NCI-H748 (cell line): ENCODE data around the gene ZBTB47.

Experiments used
- DNase-seq: peaks from one replicate; lab custom pipeline; 2025; ENCODE audit not compliant: unreplicated experiment; lab: John Stamatoyannopoulos, UW

ZBTB47 gene

DNA sequence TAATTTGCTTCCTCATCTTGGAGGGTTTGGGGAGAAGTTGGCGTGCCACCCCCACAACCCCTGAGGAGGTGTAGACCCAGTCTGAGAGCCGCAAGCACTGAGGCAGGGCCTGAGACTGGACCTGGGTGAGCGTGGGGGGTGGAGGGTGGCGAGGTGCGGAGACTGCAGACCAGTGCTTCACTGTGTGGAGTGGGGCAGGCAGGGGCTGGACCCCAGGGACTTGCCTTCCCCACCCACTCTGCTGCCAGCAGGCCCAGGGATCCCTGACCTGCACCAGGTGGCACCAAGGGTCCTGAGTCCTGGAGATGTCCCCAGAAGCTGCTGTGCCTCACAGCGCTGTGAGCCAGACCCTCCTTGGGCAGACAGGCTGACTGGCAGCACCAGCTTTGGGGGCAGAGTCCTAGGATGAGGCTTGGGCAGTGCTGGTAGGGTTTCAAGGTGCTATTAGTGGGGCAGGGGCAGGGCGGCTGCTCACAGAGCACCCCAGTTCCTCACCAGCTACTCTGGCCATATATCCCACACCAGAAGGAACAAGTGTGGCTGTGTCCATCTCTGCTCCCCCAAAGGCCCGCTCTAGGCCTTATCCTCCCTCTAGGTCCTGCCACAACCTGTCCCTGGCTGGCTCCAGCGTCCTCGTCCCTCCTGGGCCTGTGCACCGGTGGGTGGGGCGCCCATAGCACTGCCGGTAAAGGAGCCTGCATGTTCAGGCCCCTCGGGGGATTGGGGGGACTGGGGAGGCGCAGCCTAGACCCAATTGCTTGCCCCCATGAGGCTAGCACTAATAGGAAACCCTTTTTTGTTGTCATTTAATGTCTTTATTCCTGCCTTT lies 11.8 kb downstream of the ZBTB47 start:
- no peak for DNase-seq

DNA sequence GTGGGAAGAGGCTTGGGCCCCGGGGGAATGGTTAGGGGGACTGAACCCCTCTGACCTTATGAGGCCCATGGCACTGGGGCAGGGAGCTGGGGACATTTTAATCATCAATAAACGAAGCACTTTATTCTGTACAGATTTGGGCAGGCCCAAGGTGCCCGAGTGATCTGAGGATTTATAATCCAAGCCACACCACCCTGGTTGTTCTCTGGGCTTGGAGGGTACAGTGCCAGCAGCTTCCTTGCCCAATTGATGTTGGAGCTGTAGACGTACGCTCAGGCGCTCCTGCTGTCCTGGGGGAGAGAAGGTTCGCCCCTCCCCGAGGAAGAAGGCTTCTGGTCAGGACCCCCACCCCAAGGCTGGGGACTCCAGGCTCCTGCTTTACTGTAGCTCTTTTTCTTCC lies 12.5 kb downstream of the ZBTB47 start:
- DNase-seq, result no peak

DNA sequence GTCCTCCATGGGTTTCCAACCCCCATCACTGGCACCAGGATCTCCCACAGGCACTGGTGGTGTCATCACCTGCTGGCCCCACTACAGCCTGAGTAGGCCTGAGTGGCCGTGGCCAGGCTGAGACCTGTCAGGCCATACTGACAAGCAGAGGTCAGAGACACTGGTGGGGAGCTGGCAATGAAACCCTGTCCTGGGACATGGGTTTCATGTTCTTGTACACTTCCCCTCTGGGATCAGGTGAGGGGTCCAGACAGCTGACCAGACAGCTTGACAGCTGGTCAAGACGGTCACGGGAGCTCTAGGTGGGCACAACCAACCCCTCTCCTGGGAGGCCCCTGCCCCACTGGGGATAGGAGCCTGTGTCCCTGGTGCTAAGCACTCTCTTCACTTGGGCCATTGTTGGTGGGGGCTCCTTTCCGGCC lies 13.1 kb downstream of the ZBTB47 start:
- DNase-seq, result no peak

DNA sequence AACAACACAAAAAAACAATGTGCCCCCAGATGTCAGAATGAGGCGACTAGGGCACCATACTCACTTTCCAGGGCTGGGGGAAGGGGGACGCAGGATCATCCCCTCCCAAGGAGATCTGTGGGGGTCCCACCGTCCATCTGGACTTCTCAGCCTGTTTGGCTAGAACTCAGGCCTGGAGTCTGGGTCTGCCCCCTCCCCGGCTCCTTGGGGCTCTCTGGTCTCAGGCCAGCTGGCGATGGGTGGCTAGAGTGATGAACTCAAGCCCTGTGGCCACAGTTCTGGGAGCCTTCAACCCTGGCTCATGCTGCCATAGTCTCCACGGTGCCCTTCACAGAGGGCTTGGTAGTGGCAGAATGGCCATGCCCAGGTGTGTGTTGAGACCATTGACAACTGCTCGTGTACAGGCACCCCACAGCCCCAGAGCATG lies 13.6 kb downstream of the ZBTB47 start:
- no peak for DNase-seq

DNA sequence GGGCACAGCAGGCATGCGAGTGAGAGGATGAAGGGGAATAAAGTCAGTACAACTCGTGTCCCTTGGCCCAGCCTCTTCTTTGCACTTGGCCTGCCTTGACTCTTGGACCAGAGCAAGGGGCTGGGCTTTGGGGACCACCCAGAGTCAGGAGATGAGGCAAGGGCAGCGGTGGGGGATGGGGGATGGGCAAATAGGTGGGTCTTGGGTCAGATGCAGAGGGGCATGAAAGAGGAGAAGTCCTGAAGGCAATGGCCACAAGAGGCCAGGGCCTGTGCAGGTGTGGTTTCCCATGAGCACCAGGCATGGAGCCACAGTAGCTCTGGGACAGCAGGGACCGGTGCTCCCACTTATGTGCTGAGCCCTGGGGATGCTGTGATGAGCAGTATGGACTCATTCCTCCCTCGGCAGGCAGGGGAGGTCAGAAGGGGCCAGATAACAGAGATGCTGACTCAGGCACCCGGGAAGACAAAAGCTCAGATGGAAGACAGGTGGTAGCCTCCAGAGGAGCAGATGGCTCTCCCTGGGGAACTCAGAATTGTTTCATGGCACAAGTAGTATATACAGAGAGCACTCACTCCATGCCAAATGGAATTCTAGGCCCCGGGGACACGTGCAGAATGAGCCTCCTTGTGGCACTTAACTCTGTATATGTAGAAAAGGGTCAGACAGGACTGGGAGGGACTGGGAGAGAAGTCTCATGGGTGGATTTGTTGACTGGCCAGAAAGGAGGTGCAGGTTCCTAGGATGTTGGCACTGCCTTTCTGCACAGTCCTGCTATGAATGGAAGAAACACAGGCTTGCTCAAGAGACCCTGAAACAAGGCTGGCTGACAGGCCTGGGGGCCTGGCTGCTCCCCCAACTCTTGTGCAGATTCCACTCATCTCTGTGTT lies 14.3 kb downstream of the ZBTB47 start:
- DNase-seq, result peak; percentile 38

DNA sequence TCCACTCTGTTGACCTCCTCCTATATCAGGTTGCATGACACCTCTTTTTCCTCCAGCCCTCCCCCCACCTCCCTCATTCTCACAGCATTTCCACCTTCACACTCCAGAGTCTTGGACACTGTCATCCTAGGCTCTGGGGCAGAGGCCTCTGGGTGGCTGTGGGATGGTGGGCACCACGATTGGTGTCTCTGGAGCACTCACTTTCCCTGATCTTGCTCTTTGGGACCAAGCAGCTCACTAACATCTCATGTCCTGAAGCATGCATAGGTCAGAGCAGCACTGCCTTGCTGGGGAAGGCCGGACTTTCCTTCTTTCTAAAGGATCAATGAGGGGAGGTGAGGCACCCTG lies 14.9 kb downstream of the ZBTB47 start:
- DNase-seq, result no peak

DNA sequence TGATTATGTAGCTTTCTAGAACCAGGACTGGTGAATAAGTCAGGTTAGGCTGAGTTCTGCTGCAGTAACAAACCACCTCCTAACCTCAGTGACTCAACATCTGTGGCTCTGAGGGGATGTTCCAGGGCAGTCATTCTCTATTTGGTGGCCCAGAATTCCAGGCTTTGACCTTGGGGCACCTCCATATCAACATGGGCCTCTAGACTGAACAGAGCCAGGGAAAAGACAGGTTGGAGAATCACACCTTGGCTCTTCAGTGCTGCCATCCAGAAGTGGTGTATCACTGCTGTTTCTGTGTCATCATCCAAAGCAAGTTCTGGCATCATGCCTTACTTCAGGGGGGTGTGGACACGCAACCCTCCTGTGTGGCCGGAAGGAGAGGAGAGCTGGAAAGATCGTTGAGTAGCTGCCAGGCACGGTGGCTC lies 15.3 kb downstream of the ZBTB47 start:
- DNase-seq, result no peak

DNA sequence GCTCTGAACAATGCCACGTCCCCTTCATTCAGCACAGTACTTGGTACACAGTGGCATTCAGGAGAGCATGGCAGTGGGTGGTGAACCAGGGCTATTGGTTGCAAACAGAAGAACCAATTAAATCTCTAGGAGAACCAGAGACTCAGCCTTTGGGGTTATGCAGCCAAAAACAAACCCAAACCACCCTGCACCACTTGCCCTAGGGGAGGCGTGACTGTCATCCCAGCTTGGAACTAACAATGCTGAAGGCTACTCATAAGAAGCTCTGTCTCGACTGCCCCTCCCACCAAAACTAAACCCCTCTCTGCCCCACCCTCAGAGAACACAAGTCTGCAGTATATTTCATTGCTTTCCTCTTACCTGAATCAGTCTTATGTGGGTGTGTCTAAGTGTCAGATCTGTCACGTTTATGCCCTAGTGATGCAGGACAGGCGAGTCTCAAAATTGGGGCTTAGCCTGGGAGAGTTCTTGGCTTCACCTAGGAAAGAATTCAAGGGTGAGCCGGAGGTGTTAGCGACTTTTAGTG lies 16.6 kb downstream of the ZBTB47 start:
- DNase-seq, result no peak

DNA sequence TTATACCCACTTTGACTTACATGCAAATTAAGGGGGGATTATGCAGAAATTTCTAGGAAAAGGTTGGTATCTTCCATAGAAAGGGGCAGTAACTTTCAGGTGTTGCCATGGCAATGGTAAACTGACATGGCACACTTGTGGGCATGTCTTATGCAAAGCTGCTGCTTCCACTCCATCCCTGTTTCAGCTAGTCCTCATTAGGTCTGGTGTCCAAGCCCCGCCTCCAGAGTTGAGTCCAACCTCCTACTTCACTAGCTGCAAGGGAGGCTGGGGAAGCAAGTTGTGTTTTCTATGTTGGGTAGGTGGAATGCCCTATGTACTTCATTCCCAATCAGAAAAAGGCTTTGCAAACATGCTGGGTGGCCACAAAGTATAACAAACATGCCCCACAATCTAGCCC lies 17.2 kb downstream of the ZBTB47 start:
- no peak for DNase-seq

DNA sequence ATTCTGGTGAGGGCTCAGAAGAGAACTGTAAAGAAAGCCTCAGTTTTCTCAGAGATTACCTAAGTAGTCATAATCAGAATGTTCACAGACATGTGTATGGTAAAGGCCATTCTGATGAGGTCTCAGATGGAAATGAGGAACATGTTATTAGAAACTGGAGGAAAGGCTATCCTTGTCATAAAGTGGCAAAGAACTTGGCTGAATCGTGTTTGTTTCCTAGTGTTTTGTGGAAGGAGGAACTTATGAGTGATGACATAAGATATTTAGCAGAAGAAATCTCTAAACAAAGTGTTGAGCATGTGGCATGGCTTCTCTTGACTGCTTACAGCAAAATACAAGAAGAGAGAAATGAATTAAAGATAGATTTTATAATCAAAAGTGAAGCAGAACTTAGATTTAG lies 19.0 kb downstream of the ZBTB47 start:
- DNase-seq, result no peak

DNA sequence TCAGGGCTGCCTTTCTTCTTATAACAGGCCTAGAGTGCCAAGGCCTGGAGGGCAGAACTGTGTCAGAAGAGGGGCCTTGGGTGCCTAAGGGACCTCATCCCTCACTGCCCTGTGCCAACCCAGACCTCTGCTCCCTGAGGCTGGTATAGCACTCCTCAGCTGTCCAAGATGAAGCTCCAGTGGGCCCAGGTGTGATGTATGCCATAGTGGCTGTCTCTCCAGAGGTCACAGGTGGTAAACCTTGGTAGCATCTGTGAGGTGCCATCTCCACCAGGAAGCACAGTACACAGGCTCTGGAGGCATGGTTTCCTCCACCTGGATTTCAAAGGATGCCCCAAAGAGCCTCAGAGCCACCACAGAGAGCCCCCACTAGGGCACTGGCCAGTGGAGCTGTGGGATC lies 19.6 kb downstream of the ZBTB47 start:
- no peak for DNase-seq

DNA sequence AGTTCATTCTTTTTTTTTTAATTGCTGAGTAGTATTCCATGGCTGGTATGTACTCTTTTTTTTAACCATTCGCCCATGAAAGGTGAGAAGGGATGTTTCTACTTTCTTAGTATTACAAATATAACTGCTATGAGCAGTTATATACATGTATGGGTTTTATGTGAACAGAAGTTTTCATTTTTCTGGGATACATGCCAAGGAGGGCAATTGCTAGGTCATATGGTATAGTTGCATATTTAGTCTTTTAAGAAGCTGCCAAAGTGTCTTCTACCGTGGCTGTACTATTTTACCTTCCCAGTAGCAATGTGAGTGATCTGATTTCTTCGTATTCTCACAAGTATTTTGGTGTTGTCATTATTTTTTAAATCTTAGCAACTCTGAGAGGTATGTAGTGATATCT lies 20.6 kb downstream of the ZBTB47 start:
- DNase-seq, result no peak

DNA sequence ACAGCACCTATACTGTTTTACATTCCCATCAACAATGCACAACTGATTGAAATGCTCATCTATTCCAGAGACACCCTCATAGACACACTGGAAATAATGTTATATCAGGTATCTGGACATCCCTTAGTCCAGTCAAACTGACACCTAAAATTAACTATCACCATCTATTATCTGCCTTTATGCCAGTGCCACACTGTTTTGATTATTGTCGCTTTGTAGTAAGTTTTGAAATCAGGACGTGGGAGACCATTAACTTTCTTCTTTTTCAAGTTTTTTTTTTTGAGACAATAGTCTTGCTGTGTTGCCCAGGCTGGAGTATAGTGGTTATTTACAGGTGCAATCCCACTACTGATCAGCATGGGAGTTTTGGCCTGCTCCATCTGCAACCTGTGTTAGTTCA lies 22.4 kb downstream of the ZBTB47 start:
- DNase-seq, result no peak

DNA sequence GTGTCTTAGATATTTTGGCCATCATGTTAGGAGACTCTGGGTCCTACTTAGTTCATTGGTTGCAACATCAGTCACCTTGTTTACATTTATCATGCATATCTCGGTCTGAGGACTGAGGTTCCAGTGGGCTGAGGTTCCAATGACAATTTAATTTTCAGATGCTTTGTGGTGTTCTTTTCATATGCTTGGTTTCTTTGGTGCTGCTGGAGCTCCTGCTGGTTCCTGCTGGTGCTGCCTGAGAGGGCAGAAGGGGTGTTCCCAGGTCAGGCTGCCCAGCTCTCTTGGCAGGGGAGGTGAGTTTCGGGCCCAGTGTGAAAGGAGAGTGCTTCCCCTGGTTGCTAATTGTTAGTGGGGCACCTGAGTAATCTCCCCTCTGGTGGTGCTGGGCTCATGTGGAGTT lies 24.9 kb downstream of the ZBTB47 start:
- no peak for DNase-seq

DNA sequence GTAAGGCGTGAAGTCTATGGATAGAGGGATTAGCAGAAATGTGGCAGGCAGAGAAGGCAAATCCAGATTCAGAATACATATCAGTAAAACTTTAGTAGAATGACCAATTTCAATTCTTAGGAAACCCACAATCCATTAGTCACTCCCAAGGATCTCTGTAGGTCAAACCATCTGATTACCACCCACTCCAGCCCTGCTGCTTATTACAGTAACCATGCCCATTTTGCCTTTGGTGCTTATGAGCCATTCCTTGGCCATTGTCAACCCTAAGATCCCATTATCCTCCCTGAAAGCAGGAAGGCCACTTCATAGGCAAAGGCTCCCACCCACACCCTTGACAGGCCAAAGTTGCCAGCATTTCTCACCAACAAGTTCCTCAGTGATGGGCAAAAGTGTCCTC lies 26.8 kb downstream of the ZBTB47 start:
- DNase-seq, result no peak

DNA sequence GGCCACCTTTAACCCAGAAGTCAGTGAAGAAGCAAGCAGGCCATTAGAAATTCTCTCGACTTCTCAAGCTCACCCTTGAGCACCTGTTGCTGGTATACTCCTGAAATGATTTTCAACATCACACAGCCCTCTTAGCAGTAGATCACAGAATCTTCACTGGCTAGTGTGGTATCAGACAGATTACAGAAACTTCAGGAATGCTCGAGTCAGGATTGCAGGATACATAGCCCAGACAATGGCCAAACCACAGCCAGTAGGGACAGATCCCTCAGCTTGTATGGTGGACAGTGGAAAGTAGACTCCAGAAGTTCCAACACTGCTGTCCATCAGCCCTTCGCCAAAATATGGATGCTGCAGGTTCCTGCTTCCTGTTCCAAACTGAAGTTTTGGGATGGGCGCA lies 27.3 kb downstream of the ZBTB47 start:
- no peak for DNase-seq

DNA sequence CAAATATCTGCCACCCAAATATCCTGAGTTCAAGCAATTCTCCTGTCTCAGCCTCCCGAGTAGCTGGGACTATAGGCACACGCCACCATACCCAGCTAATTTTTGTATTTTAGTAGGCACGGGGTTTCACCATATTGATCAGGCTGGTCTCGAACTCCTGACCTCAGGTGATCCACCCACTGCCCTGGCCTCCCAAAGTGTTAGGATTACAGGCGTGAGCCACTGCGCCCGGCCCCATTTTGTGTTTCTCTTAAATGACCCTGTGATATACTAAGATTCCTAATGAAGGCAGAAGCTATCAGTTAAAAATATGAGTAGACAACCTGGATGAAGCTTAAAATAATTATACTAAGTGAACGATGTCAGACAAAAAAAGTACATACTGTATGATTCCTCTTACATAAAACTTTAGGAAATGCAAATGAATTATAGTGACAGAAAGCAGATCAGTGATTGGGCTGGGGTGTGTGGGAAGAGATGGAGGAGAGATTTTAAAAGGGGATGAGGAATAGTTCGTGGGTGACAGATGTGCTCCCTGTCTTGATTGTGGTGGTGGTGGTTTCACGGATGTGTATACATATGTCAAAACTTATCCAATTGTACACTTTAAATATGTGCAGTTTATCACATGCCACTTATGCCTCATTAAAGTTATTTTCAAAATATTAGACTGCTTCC lies 28.0 kb downstream of the ZBTB47 start:
- no peak for DNase-seq

DNA sequence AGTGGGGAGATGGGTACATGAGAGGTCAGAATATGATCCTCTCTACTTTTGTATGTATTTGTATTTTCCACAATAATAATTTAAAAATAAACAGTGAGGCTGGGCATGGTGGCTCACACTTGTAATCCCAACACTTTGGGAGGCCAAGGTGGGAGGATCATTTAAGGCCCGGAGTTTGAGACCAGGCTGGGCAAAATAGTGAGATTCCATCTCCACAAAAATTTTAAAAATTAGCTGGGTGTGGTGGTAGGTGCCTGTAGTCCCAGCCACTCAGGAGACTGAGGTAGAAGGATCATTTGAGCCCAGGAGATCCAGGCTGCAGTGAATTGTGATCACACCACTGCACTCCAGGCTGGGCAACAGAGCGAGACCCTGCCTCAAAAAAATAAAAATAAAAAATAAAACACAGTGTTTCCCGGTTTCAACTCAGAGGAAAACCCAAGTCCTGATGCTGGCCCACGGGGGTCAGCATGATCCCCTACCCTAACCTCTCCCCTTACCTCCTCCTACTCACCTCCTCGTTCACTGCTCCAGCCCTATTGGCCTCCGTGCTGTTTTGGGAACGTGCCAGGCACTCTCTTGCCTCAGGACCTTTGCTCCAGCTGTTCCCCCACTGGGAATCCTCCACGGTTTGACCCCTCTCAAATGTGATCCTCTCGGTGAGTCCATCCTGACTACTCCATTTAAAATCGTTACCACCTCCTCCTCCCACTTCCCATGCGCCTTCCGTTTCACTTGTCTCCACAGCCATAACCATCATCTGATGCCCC lies 29.0 kb downstream of the ZBTB47 start:
- no peak for DNase-seq

DNA sequence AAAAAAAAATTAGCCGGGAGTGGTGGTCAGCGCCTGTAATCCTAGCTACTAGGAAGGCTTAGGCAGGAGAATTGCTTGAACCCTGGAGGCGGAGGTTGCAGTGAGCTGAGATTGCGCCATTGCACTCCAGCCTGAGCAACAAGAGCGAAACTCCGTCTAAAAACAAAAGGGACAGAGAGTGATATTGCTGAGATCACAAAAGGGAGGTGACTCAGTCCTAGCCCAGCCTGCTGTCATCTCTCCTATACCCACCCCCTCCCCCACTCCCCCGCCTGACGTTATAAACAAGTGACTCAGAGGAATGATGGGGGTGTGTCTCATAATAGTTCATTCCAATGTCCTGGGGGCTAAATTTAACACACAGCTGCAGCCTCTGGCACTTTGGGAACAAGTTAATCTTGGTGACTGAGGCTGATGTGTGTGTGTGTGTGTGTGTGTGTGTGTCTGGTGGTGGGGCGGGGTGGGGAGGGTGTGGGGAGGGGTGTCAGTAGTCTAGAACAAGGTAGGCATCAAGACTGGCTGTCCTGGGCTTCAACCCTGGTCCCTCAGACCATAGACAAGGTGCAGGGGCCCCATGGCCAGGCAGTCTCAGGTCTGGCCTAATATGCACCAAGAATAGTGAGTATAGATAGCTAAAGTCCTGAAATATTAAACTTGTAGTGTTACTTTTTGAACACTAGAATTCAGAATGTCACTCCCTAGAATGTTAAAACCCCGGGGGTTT lies 30.5 kb downstream of the ZBTB47 start:
- DNase-seq, result peak; percentile 1
